ENCODE data around the gene SH3PXD2B.

The SH3PXD2B gene

GRCh38 chr5:172407241-172407691 lies 47.1 kb downstream of the SH3PXD2B start:
- no peak overlapping the region for H2AFZ ChIP-seq (ENCODE audit: low read depth, low read length)
- no peaks in the 10 kb centered on the region for H3K9me3 ChIP-seq (ENCODE audit: insufficient read depth, low read length, severe bottlenecking)
- H3K27ac ChIP-seq (ENCODE audit: low read length), result no peak overlapping the region
- H3K27me3 ChIP-seq (ENCODE audit: insufficient read depth, low read length, poor library complexity), result no peaks in the 10 kb centered on the region
- H3K79me2 ChIP-seq (ENCODE audit: insufficient read depth, low read length), result no peaks in the 10 kb centered on the region
- H3K9ac ChIP-seq (ENCODE audit: low read depth, low read length), result no peak overlapping the region
- peaks cover 5% of the 10 kb centered on the region; the same call in 1 of the 2 replicates for H3K4me1 ChIP-seq (ENCODE audit: insufficient read depth, low read length)
- no peak for TF ChIP-seq EZH2 (IDR thresholded peaks at IDR 0.05; ENCODE audit: borderline replicate concordance, low read depth, low read length, severe bottlenecking)
- TF ChIP-seq, protein P1, sequence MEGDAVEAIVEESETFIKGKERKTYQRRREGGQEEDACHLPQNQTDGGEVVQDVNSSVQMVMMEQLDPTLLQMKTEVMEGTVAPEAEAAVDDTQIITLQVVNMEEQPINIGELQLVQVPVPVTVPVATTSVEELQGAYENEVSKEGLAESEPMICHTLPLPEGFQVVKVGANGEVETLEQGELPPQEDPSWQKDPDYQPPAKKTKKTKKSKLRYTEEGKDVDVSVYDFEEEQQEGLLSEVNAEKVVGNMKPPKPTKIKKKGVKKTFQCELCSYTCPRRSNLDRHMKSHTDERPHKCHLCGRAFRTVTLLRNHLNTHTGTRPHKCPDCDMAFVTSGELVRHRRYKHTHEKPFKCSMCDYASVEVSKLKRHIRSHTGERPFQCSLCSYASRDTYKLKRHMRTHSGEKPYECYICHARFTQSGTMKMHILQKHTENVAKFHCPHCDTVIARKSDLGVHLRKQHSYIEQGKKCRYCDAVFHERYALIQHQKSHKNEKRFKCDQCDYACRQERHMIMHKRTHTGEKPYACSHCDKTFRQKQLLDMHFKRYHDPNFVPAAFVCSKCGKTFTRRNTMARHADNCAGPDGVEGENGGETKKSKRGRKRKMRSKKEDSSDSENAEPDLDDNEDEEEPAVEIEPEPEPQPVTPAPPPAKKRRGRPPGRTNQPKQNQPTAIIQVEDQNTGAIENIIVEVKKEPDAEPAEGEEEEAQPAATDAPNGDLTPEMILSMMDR (IDR thresholded peaks at IDR 0.05; ENCODE audit: borderline replicate concordance, extremely low read depth, low read length, poor library complexity, severe bottlenecking), result no peak
- H3K4me2 ChIP-seq (ENCODE audit: insufficient read depth, low read length), result no peak overlapping the region
- no peaks in the 10 kb centered on the region for H4K20me1 ChIP-seq (ENCODE audit: insufficient read depth, low read length)
- ATAC-seq (ENCODE audit: insufficient read depth, low read depth), result no peak
- H3K4me3 ChIP-seq (ENCODE audit: low read depth in 1 of 2, low read length in 2 of 2), result no peak overlapping the region
- no peaks in the 10 kb centered on the region for H3K36me3 ChIP-seq (ENCODE audit: insufficient read depth, low read length)
- DNase-seq, result no peak

GRCh38 chr5:172405226-172406107 lies 48.9 kb downstream of the SH3PXD2B start:
- no peak for DNase-seq
- no peaks in the 10 kb centered on the region for H3K4me1 ChIP-seq (ENCODE audit: insufficient read depth, low read length)
- no peaks in the 10 kb centered on the region for H3K36me3 ChIP-seq (ENCODE audit: insufficient read depth, low read length)
- no peak overlapping the region for H2AFZ ChIP-seq (ENCODE audit: low read depth, low read length)
- no peak overlapping the region for H3K27ac ChIP-seq (ENCODE audit: low read length)
- no peaks in the 10 kb centered on the region for H3K27me3 ChIP-seq (ENCODE audit: insufficient read depth, low read length, poor library complexity)
- no peak for ATAC-seq (ENCODE audit: insufficient read depth, low read depth)
- no peak overlapping the region for H3K4me3 ChIP-seq (ENCODE audit: low read depth in 1 of 2, low read length in 2 of 2)
- H3K9ac ChIP-seq (ENCODE audit: low read depth, low read length), result no peak overlapping the region
- TF ChIP-seq EZH2 (IDR thresholded peaks at IDR 0.05; ENCODE audit: borderline replicate concordance, low read depth, low read length, severe bottlenecking), result no peak
- TF ChIP-seq, protein P1 (IDR thresholded peaks at IDR 0.05; ENCODE audit: borderline replicate concordance, extremely low read depth, low read length, poor library complexity, severe bottlenecking), result no peak
- no peaks in the 10 kb centered on the region for H3K9me3 ChIP-seq (ENCODE audit: insufficient read depth, low read length, severe bottlenecking)
- H4K20me1 ChIP-seq (ENCODE audit: insufficient read depth, low read length), result no peaks in the 10 kb centered on the region
- H3K79me2 ChIP-seq (ENCODE audit: insufficient read depth, low read length), result no peaks in the 10 kb centered on the region
- H3K4me2 ChIP-seq (ENCODE audit: insufficient read depth, low read length), result no peak overlapping the region

GRCh38 chr5:172404746-172405145 lies 49.6 kb downstream of the SH3PXD2B start:
- Histone ChIP-seq H3K4me1 (ENCODE audit: insufficient read depth, low read length) (no peaks in the 10 kb centered on the region), H3K27ac (ENCODE audit: low read length) (no peak overlapping the region), H3K9ac (ENCODE audit: low read depth, low read length) (no peak overlapping the region), H3K4me3 (ENCODE audit: low read depth in 1 of 2, low read length in 2 of 2) (no peak overlapping the region), H3K79me2 (ENCODE audit: insufficient read depth, low read length) (no peaks in the 10 kb centered on the region), H3K4me2 (ENCODE audit: insufficient read depth, low read length) (no peak overlapping the region), H4K20me1 (ENCODE audit: insufficient read depth, low read length) (no peaks in the 10 kb centered on the region), H3K27me3 (ENCODE audit: insufficient read depth, low read length, poor library complexity) (no peaks in the 10 kb centered on the region), H3K36me3 (ENCODE audit: insufficient read depth, low read length) (no peaks in the 10 kb centered on the region), H2AFZ (ENCODE audit: low read depth, low read length) (no peak overlapping the region), H3K9me3 (ENCODE audit: insufficient read depth, low read length, severe bottlenecking) (no peaks in the 10 kb centered on the region)
- no peak for ATAC-seq (ENCODE audit: insufficient read depth, low read depth)
- TF ChIP-seq, protein P1 (IDR thresholded peaks at IDR 0.05; ENCODE audit: borderline replicate concordance, extremely low read depth, low read length, poor library complexity, severe bottlenecking), result no peak
- TF ChIP-seq EZH2 (IDR thresholded peaks at IDR 0.05; ENCODE audit: borderline replicate concordance, low read depth, low read length, severe bottlenecking), result no peak
- no peak for DNase-seq

Measured in DND-41 (cell line).